Left ventricle myocardium inferior (tissue), 1 donor: ENCODE results near the gene FAM193A. TPM values are rescaled to one million over a fixed set of nuclear protein-coding genes. Genes with fewer than 3 reads are reported as not detected.
A peak's percentile ranks its signal among the peaks of the same experiment; 100 is the strongest.

ENCODE experiments used
- DNase-seq: peaks from one replicate; pipeline ENCODE4 v3.0.0-alpha.2; 2020
- H3K27ac ChIP-seq: fragments of 200-600 bp; replicated peaks from 2 replicates; pipeline ENCODE4 v1.8.0; 2021
- H3K27me3 ChIP-seq: fragments of 200-600 bp; 2 replicates; pipeline ENCODE4 v1.8.0; 2021; ENCODE audit warnings: low read depth
- H3K36me3 ChIP-seq: fragments of 200-600 bp; 2 replicates; pipeline ENCODE4 v1.8.0; 2021
- H3K4me1 ChIP-seq: fragments of 200-600 bp; 2 replicates; pipeline ENCODE4 v1.8.0; 2021
- H3K4me3 ChIP-seq: fragments of 200-600 bp; 2 replicates; pipeline ENCODE4 v1.8.0; 2021; ENCODE audit warnings: mild to moderate bottlenecking, moderate library complexity
- H3K9me3 ChIP-seq: fragments of 200-600 bp; replicated peaks from 2 replicates; pipeline ENCODE4 v1.8.0; 2021
- intact Hi-C: fragments of 100-400 bp; cut with micrococcal nuclease; formaldehyde crosslinking; loops from one replicate; pipeline ENCODE4 v1.11.0; 2022
- long read RNA-seq: library from polyadenylated mRNA; unstranded; transcript quantifications from one replicate; pipeline ENCODE4 v2.0.0, GENCODE V29; 2021
- total RNA-seq: library from RNA; stranded (reverse); fragmentation: NEBNext Ultra II Directional; extraction: Animal tissue kit (Norgen Biotek cat#: 25700); gene quantifications from one replicate; pipeline ENCODE4 v1.2.1, GENCODE V29; 2021
- TF ChIP-seq, protein P1 (sequence below): fragments of 200-600 bp; IDR thresholded peaks from 2 replicates; pipeline ENCODE4 v1.8.0; 2021; ENCODE audit warnings: antibody characterized with exemption, mild to moderate bottlenecking, borderline replicate concordance
- donor health status: DM: no; HTN: yes; CAD: no; lungs with severe emphysema.

The FAM193A gene, protein sequence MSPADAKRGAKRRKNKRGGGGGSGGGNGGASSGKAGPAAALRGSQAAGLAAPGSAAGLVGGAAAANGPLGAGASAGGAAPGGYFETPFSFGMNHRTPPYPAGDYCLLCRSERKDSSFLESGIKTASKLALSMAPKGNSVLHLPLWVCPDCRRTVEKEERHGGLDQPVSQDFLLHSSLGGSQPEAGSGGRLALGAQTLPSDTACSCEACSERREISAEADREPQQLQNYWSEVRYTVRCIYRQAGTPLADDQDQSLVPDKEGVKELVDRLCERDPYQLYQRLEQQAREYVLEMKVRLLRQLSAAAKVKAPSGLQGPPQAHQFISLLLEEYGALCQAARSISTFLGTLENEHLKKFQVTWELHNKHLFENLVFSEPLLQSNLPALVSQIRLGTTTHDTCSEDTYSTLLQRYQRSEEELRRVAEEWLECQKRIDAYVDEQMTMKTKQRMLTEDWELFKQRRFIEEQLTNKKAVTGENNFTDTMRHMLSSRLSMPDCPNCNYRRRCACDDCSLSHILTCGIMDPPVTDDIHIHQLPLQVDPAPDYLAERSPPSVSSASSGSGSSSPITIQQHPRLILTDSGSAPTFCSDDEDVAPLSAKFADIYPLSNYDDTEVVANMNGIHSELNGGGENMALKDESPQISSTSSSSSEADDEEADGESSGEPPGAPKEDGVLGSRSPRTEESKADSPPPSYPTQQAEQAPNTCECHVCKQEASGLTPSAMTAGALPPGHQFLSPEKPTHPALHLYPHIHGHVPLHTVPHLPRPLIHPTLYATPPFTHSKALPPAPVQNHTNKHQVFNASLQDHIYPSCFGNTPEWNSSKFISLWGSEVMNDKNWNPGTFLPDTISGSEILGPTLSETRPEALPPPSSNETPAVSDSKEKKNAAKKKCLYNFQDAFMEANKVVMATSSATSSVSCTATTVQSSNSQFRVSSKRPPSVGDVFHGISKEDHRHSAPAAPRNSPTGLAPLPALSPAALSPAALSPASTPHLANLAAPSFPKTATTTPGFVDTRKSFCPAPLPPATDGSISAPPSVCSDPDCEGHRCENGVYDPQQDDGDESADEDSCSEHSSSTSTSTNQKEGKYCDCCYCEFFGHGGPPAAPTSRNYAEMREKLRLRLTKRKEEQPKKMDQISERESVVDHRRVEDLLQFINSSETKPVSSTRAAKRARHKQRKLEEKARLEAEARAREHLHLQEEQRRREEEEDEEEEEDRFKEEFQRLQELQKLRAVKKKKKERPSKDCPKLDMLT (N-terminal part only)
- 16.0 TPM for total RNA-seq
- long read RNA-seq, full-length matches to known transcripts, result 2 of 9 reads
- long read RNA-seq, partial matches to known transcripts, result 4 of 9 reads
- long read RNA-seq, other reads (novel, unspliced or antisense), result 3 of 9 reads

DNA sequence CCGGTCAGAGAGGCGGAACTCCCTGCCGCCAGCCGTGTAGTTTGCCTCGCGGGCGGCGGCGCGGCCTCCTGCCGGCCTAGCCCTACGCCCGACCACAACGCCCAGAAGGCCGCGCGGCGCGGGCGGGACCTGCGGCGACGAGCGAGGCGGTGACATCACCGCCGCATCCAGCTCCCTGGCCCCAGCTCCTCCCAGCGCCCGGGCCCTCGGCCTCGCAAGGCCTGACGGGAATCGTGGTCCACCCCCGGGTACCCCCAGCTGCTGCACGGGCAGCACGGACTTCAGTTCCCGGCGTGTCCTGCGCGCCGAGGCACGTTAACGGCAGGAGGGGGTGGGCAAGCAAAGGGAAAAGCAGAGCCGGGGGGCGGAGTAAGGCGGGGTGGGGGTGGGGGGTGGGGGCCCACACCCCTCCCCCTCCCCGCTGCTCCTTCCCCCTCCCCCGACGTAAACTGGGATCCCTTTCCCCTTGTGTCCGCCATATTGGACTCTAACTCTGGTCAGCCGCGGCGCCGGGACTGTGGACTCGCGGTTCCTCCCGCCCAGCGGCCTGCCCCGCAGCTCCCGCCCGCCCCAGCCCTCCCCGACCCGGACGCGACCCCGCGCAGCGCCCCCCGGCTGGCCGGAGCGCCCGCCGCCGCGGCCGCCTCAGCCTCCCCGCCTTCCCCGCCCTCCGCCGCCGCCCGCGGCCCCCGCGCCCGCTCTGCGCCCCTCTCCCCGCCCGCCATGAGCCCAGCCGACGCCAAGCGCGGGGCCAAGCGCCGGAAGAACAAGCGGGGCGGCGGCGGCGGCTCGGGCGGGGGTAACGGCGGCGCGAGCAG lies at the start of gene FAM193A:
Gene FAM193A, plus strand, starts transcription at position 455 of the 818 bp plus-strand sequence. Its CDS starts 269 bp downstream, at position 724.
- TF ChIP-seq, protein P1, sequence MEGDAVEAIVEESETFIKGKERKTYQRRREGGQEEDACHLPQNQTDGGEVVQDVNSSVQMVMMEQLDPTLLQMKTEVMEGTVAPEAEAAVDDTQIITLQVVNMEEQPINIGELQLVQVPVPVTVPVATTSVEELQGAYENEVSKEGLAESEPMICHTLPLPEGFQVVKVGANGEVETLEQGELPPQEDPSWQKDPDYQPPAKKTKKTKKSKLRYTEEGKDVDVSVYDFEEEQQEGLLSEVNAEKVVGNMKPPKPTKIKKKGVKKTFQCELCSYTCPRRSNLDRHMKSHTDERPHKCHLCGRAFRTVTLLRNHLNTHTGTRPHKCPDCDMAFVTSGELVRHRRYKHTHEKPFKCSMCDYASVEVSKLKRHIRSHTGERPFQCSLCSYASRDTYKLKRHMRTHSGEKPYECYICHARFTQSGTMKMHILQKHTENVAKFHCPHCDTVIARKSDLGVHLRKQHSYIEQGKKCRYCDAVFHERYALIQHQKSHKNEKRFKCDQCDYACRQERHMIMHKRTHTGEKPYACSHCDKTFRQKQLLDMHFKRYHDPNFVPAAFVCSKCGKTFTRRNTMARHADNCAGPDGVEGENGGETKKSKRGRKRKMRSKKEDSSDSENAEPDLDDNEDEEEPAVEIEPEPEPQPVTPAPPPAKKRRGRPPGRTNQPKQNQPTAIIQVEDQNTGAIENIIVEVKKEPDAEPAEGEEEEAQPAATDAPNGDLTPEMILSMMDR, result no peak
- peak within 1 kb of the TSS; percentile 99 for H3K4me3 ChIP-seq
- peak within 1 kb of the TSS; percentile 99 for H3K27ac ChIP-seq
- no peaks in the 10 kb centered on the region for H3K9me3 ChIP-seq
- no peaks in the 10 kb centered on the region for H3K27me3 ChIP-seq
- no peaks in the 10 kb centered on the region for H3K36me3 ChIP-seq
- H3K4me1 ChIP-seq, result peaks cover 42% of the 10 kb centered on the region
- intact Hi-C loops, result no loop called here
- DNase-seq, result peak; percentile 99

DNA sequence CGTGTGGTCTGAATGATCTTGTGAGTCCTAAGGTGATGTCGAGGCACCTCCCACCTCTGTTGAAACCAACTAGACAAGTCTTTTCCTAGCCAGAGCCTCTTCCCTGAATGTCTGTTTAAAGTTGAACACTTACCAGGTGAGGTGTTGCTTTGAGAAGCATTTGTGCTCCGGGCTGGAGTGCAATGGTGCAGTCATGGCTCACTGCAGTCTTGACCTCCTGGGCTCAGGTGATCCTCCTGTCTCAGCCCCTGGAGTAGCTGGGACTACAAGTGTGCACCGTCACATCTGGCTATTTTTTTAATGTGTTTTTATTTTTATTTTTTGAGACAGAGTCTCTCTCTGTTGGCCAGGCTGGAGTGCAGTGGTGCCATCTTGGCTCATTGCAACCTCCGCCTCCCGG lies 49.5 kb upstream of the FAM193A start:
- no peak for DNase-seq
- no peaks in the 10 kb centered on the region for H3K27me3 ChIP-seq
- TF ChIP-seq, protein P1, result no peak
- peaks cover 89% of the 10 kb centered on the region for H3K4me1 ChIP-seq
- intact Hi-C loops, result no loop called here
- H3K27ac ChIP-seq, result peak overlapping the region; percentile 78
- no peaks in the 10 kb centered on the region for H3K9me3 ChIP-seq
- peaks cover 22% of the 10 kb centered on the region for H3K36me3 ChIP-seq
- H3K4me3 ChIP-seq, result no peak overlapping the region

DNA sequence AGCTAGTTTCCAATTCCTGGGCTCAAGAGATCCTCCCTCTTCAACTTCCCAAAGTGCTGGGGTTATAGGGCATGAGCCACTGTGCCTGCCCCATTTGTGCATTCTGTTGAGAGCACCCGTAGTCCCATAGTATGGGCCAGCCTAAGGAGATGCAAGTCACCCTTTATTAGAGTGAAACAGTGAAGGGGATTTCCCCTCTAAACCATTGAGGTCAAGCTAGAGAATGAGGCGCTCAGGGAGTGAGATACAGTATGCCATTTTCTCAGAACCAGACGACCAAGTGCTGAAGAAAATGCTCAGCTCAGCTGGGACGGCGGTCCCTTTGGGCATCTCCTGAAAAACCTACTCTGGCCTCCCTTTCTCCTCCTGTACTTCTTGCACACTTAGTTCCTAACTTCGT lies 48.8 kb upstream of the FAM193A start:
- TF ChIP-seq, protein P1, result no peak
- intact Hi-C loops, result no loop called here
- no peaks in the 10 kb centered on the region for H3K9me3 ChIP-seq
- peaks cover 89% of the 10 kb centered on the region for H3K4me1 ChIP-seq
- H3K27me3 ChIP-seq, result no peaks in the 10 kb centered on the region
- DNase-seq, result no peak
- H3K4me3 ChIP-seq, result no peak overlapping the region
- H3K27ac ChIP-seq, result no peak overlapping the region
- peaks cover 28% of the 10 kb centered on the region for H3K36me3 ChIP-seq

DNA sequence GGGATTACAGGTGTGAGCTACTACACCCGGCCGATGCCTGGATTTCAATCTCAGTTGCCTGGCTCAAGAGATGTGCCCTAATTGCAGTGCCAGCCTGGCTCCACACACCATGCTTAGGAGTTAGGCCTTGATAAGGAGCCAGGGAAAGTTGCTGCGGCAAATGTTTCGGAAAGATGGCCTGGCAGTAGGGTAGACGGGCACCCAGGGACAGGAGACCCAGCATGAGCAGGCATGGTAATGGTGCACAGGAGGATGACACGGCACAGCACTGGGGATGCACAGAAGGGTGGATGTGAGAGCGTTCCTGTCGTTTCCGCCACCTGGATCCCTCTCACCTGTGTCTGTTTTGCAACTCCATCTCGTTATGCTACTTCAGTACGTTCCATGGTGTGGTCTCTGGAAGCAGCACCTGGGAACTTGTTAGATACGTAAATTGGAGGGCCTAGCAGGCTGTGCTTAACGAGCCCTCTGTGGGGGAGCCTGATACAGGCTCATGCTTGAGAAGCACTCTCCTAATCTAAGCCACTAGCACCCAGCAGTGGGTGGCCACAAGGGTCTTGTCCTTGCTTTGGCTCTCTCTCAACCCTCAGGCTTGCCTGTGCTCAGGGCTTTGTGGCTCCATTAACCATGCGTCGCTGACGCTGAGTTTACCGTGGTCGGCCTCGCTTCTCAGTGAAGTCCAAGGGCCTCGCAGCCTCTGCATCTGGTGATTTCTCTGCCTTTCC lies 47.2 kb upstream of the FAM193A start:
- intact Hi-C loops, result no loop called here
- Histone ChIP-seq H3K4me1 (peaks cover 90% of the 10 kb centered on the region), H3K9me3 (no peaks in the 10 kb centered on the region), H3K27ac (peak overlapping the region; percentile 27), H3K4me3 (no peak overlapping the region), H3K27me3 (no peaks in the 10 kb centered on the region), H3K36me3 (peaks cover 37% of the 10 kb centered on the region)
- no peak for DNase-seq
- TF ChIP-seq, protein P1, result no peak
